ENCODE data around the gene RBM15B.

DNA sequence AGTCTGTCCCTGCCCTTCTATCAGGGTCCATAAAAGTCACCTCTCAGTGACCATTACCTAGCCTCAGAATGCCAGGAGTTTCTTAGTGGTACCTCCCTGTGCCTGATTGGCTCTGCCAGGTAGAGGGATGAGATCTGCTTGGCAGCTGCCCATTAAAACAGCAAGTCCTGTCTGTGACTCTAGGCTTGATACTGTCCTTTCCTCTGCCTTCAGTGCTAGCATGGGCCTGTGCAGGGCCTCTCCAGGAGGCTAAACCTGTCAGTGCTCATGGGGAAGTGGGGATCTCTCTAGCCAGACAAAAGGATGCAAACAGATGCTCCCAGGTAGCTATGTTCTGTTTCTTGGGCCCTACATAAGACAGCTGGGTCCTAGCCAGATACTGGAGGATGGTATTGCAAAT is 15.9 kb upstream of the RBM15B start:
- TF ChIP-seq, protein P1, sequence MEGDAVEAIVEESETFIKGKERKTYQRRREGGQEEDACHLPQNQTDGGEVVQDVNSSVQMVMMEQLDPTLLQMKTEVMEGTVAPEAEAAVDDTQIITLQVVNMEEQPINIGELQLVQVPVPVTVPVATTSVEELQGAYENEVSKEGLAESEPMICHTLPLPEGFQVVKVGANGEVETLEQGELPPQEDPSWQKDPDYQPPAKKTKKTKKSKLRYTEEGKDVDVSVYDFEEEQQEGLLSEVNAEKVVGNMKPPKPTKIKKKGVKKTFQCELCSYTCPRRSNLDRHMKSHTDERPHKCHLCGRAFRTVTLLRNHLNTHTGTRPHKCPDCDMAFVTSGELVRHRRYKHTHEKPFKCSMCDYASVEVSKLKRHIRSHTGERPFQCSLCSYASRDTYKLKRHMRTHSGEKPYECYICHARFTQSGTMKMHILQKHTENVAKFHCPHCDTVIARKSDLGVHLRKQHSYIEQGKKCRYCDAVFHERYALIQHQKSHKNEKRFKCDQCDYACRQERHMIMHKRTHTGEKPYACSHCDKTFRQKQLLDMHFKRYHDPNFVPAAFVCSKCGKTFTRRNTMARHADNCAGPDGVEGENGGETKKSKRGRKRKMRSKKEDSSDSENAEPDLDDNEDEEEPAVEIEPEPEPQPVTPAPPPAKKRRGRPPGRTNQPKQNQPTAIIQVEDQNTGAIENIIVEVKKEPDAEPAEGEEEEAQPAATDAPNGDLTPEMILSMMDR (IDR thresholded peaks at IDR 0.05), result no peak
- no peak for TF ChIP-seq POLR2A (IDR thresholded peaks at IDR 0.05)

All from esophagus squamous epithelium (tissue), 4 donors.